K562 (cell line): ENCODE data around the gene AHSA1. TPM values are rescaled to one million over a fixed set of nuclear protein-coding genes. Genes with fewer than 3 reads are reported as not detected.

Source experiments
- CAMTA2 ChIP-seq: fragments of 250-450 bp; sonication (Bioruptor Pico); conservative IDR thresholded peaks from 2 replicates; pipeline ENCODE4 v1.5.1; 2022
- CBX5 ChIP-seq: IDR thresholded peaks from 2 replicates; pipeline ENCODE4 v1.6.1; 2014; ENCODE audit warnings: low read depth, borderline replicate concordance
- DPF2 ChIP-seq: fragments of 450-650 bp; IDR thresholded peaks from 2 replicates; pipeline ENCODE4 v1.6.1; 2016
- ESRRA ChIP-seq: fragments of 450-650 bp; IDR thresholded peaks from 2 replicates; pipeline ENCODE4 v1.6.1; 2014; ENCODE audit warnings: low read depth, mild to moderate bottlenecking, moderate library complexity, borderline replicate concordance
- EZH2 ChIP-seq: IDR thresholded peaks from 2 replicates; pipeline ENCODE4 v1.6.1; 2012; ENCODE audit warnings: low read depth, mild to moderate bottlenecking, inconsistent platforms, low read length, borderline replicate concordance
- FIP1L1 ChIP-seq: fragments of 200-400 bp; formaldehyde crosslinking; IDR thresholded peaks from 2 replicates; pipeline ENCODE4 v1.6.1; 2018; ENCODE audit warnings: mild to moderate bottlenecking, low read depth, low read length; ENCODE audit not compliant: poor library complexity, severe bottlenecking
- GABPB1 ChIP-seq: sonication (generic); formaldehyde crosslinking; IDR thresholded peaks from 2 replicates; pipeline ENCODE4 v1.8.0; 2022; ENCODE audit warnings: mild to moderate bottlenecking, missing genetic modification reagents
- GTF2E2 ChIP-seq: fragments of 200-800 bp; sonication (Bioruptor generic); IDR thresholded peaks from 2 replicates; pipeline ENCODE4 v1.6.1; 2016; ENCODE audit warnings: missing genetic modification characterization, missing compliant biosample characterization
- MCM2 ChIP-seq: fragments of 450-650 bp; IDR thresholded peaks from 2 replicates; pipeline ENCODE4 v1.6.1; 2017; ENCODE audit warnings: low read depth, mild to moderate bottlenecking
- POLR3A ChIP-seq: IDR thresholded peaks from 2 replicates; pipeline ENCODE4 v1.6.1; 2011; ENCODE audit warnings: borderline replicate concordance, mild to moderate bottlenecking, moderate library complexity; ENCODE audit not compliant: insufficient read length, insufficient read depth; ENCODE audit errors: extremely low read depth
- RBM14 ChIP-seq: fragments of 200-400 bp; formaldehyde crosslinking; IDR thresholded peaks from 2 replicates; pipeline ENCODE4 v1.6.1; 2018; ENCODE audit warnings: low read depth, mild to moderate bottlenecking, low read length, moderate library complexity, borderline replicate concordance; ENCODE audit not compliant: insufficient read depth
- RUNX1 ChIP-seq: sonication (generic); IDR thresholded peaks from 2 replicates; pipeline ENCODE4 v1.6.1; 2016; ENCODE audit warnings: antibody characterized with exemption, low read depth
- SRF ChIP-seq, 2 experiments: fragments of 250-450, 450-650 bp in 1 of 2; sonication (Bioruptor Pico) in 1 of 2; sonication (generic) in 1 of 2; formaldehyde crosslinking; IDR thresholded peaks; 2 replicates each; pipeline versions ENCODE4 v1.5.0 to v1.5.1; 2020 to 2022; ENCODE audit warnings: mild to moderate bottlenecking in 1 of 2, missing genetic modification reagents in 1 of 2
- TFE3 ChIP-seq: fragments of 450-650 bp; formaldehyde crosslinking; IDR thresholded peaks from 2 replicates; pipeline ENCODE4 v1.4.0; 2020; ENCODE audit warnings: mild to moderate bottlenecking, mixed read lengths
- TSHZ1 ChIP-seq: fragments of 250-450 bp; sonication (Bioruptor Pico); IDR thresholded peaks from 2 replicates; pipeline ENCODE4 v1.4.0; 2020; ENCODE audit warnings: mild to moderate bottlenecking, moderate library complexity
- ZBTB12 ChIP-seq: fragments of 250-450 bp; sonication (Bioruptor Pico); IDR thresholded peaks from 2 replicates; pipeline ENCODE4 v1.4.0; 2020
- ZNF445 ChIP-seq: fragments of 250-450 bp; sonication (Bioruptor Pico); IDR thresholded peaks from 2 replicates; pipeline ENCODE4 v1.4.0; 2020; ENCODE audit warnings: low read depth, mild to moderate bottlenecking, moderate library complexity
- ZNF76 ChIP-seq: fragments of 250-450 bp; sonication (Bioruptor Pico); IDR thresholded peaks from 2 replicates; pipeline ENCODE4 v1.4.0; 2020; ENCODE audit warnings: mild to moderate bottlenecking, moderate library complexity, borderline replicate concordance
- ZNF785 ChIP-seq: fragments of 250-450 bp; sonication (Bioruptor Pico); IDR thresholded peaks from 2 replicates; pipeline ENCODE4 v1.4.0; 2020; ENCODE audit warnings: mild to moderate bottlenecking
- polyA plus RNA-seq, 8 experiments: library from polyadenylated mRNA; depleted of rRNA in 4 of 8; stranded (reverse) in 5 of 8; unstranded in 3 of 8; fragments of >200 nt; fragmentation: Nextera tagmentation in 2 of 8; fragmentation: Illumina TruSeq in 1 of 8; extraction: Ambion mirVana in 2 of 8; extraction: Trizol in 1 of 8; gene quantifications; 2 replicates each; pipeline versions ENCODE4 v1.2.1 to v1.2.3, GENCODE V29; 2011 to 2014; ENCODE audit warnings: inconsistent platforms in 1 of 8, missing spikeins in 1 of 8
- total RNA-seq, 7 experiments: library from RNA; depleted of rRNA in 6 of 7; stranded (reverse); fragments of >200 nt in 6 of 7; fragmentation: Illumina TruSeq in 2 of 7; extraction: Trizol in 2 of 7; gene quantifications; 2 replicates each; pipeline versions ENCODE4 v1.2.1 to v1.2.3, GENCODE V29; 2011 to 2021; ENCODE audit warnings: low replicate concordance in 1 of 7
- TF ChIP-seq, protein P1 (sequence below): fragments of 450-650 bp; IDR thresholded peaks from 2 replicates; pipeline ENCODE4 v1.6.1; 2016
- TF ChIP-seq, protein P2 (sequence below): sonication (generic); formaldehyde crosslinking; IDR thresholded peaks from 2 replicates; pipeline ENCODE4 v1.9.0; 2022; ENCODE audit warnings: mild to moderate bottlenecking, missing genetic modification reagents

The AHSA1 gene
- total and polyA plus RNA-seq, 9 of the 15 experiments (the other 6 are each of a cell fraction or from before 2014, with no cell fraction given), result 41.4 to 317 (median 184) TPM

DNA sequence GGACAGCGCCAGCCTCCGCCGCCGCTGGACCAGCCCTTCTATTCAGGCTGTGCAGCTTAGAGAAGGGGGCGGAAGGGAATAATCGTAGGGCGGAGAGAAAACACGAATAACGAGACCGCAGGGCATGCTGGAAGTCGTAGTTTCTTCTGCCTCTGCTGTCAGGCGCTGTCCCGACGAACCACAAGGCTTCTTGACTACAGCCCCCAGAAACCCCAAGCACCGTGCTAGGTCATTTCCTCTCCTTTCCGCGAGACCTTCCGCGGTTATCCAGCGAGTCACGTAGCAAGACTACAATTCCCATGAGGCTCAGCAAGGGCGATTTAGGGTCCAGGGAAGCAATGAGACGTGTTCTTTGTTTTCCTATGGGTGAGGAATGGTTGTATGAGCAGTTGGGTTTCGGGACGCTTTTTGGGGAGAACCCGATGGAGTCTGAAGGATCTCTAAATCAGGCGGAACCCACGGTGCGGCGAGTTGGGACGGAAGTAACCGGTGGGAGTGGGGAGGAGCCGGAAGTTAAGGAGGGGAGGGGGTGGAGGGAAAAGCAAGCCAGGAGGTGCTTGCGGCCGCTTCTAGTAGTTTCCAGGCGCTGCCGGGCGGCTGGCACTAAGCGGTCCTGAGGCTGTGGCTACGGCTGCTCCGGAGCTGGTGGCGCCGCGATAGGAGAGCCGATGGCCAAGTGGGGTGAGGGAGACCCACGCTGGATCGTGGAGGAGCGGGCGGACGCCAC is at the start of gene AHSA1, which contains the start of gene VIPAS39 (continued):
- TF ChIP-seq ZNF445 (CRISPR knock-in tag) (no peak), ESRRA (peak; percentile 70; the same call in 1 of the 2 replicates), TSHZ1 (CRISPR knock-in tag) (no peak), RUNX1 (no peak), MCM2 (no peak), FIP1L1 (no peak), CAMTA2 (CRISPR knock-in tag) (no peak), GABPB1 (CRISPR knock-in tag) (peak; percentile 93), CBX5 (no peak), DPF2 (no peak), SRF (CRISPR knock-in tag; IDR thresholded peaks at IDR 0.05) (no peak; a peak in 2 of 4 replicates), RBM14 (no peak), ZBTB12 (CRISPR knock-in tag) (peak; percentile 75), GTF2E2 (tag) (no peak), EZH2 (no peak), TFE3 (CRISPR knock-in tag) (no peak), POLR3A (no peak), ZNF785 (CRISPR knock-in tag) (no peak), ZNF76 (CRISPR knock-in tag) (no peak)
- TF ChIP-seq, protein P1, sequence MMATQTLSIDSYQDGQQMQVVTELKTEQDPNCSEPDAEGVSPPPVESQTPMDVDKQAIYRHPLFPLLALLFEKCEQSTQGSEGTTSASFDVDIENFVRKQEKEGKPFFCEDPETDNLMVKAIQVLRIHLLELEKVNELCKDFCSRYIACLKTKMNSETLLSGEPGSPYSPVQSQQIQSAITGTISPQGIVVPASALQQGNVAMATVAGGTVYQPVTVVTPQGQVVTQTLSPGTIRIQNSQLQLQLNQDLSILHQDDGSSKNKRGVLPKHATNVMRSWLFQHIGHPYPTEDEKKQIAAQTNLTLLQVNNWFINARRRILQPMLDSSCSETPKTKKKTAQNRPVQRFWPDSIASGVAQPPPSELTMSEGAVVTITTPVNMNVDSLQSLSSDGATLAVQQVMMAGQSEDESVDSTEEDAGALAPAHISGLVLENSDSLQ, result peak; percentile 69
- TF ChIP-seq, protein P2, sequence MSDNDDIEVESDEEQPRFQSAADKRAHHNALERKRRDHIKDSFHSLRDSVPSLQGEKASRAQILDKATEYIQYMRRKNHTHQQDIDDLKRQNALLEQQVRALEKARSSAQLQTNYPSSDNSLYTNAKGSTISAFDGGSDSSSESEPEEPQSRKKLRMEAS (CRISPR knock-in tag), result 0 out of 2 replicates have a peak, but pooled peaks have one; percentile 39
